Stimulated activated naive B cell treated with anti-CD40 and anti-IgM and Interleukin-4, amounts not matched to agents 10 μg/mL and 1 μg/mL and 100 μg/mL, for 72 hours (primary cell): ENCODE data around the gene JAKMIP1.
A peak's percentile ranks its signal among the peaks of the same experiment; 100 is the strongest.

Source experiments
- ATAC-seq, 2 donors: fragments of 150-1000 bp; cut with Tn5 transposase; replicated peaks; 2 replicates each; pipeline ENCODE4 v1.10.0; 2021; ENCODE audit warnings: moderate library complexity in 1 of 2
- DNase-seq: peaks from one replicate; pipeline ENCODE4 v3.0.0; 2021
- H3K27ac Mint-ChIP-seq: one replicate; pipeline ENCODE4 v1.8.0; 2022; ENCODE audit warnings: mild to moderate bottlenecking, mixed read lengths
- H3K27me3 Mint-ChIP-seq, 2 donors: one replicate each; pipeline ENCODE4 v1.8.0; 2022; ENCODE audit warnings: mixed read lengths in 2 of 2
- H3K36me3 Mint-ChIP-seq, 2 donors: one replicate each; pipeline ENCODE4 v1.8.0; 2022; ENCODE audit warnings: mixed read lengths in 2 of 2, mild to moderate bottlenecking in 1 of 2
- H3K4me1 Mint-ChIP-seq, 2 donors: one replicate each; pipeline ENCODE4 v1.8.0; 2022; ENCODE audit warnings: mixed read lengths in 2 of 2, mild to moderate bottlenecking in 1 of 2
- H3K4me3 Mint-ChIP-seq, 2 donors: one replicate each; pipeline ENCODE4 v1.8.0; 2022; ENCODE audit warnings: mild to moderate bottlenecking in 2 of 2, mixed read lengths in 2 of 2, moderate library complexity in 1 of 2
- H3K9me3 Mint-ChIP-seq, 2 donors: one replicate each; pipeline ENCODE4 v1.8.0; 2022; ENCODE audit warnings: mixed read lengths in 2 of 2, mild to moderate bottlenecking in 1 of 2

JAKMIP1 gene

DNA sequence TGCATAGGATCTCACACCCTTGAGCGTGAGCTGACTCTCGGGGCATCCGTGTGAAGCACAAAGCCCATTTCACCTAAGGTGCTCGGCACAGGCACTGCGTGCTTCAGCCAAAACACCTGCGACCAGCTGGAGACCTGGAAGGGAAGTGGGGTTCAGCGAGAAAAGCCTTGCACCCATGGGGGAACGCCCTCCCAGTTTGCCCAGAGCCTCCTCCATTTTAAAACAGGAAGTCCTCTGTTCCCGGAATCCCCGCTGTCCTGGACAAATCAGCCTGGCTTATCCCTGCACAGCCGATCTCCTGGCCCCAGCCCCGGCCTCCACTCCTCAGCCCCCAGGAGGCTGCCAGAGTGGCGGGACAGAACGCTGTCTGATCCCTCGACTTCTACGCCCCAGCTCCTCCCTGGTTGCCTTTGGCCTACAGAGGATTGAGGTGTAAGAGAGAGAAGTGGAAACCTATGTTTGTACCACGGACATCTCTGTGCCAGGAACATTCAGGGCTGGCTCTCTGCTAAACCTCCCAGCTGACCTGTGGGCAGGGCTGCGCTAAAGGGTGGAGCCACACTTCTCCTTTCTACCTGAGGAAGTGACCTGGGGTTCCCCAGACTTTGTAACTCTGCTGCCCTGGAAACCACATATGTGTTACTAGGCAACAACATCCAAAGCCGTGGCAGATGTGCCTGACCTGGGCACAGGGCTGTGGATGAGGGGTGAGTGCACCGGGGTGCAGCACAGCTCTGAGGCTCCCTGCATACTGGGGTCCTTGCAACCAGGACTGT is 178.3 kb downstream of the JAKMIP1 start:
- H3K9me3 Mint-ChIP-seq = no peaks in the 10 kb centered on the region
- no peaks in the 10 kb centered on the region for H3K4me1 Mint-ChIP-seq
- H3K4me3 Mint-ChIP-seq = no peak overlapping the region
- no peaks in the 10 kb centered on the region for H3K36me3 Mint-ChIP-seq
- peak; percentile 33 to 71 for ATAC-seq
- H3K27ac Mint-ChIP-seq = no peak overlapping the region
- H3K27me3 Mint-ChIP-seq = peaks cover 18 to 21% of the 10 kb centered on the region in 2 donors
- DNase-seq = no peak

DNA sequence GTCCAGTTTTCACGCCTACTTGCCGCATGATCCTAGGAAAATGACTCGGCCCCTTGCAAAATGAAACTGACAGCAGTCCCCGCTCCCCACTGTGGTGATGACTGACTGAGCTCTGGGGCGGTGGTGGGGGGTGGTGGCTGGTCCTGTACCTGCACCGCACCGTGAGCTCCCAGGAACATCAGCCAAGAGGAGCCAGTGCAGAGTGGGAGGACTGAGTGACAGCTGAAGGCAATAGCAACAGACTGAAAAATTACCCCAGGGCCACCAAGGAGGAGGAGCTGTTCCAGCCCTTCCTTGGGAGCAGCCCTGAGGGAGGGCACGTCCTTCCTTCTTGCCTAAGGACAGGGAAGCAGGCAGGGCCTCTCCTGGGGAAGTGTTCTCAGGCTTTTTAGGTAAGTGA is 179.7 kb downstream of the JAKMIP1 start:
- Mint-ChIP-seq H3K9me3 (no peaks in the 10 kb centered on the region), H3K4me3 (no peak overlapping the region), H3K36me3 (no peaks in the 10 kb centered on the region), H3K4me1 (no peaks in the 10 kb centered on the region), H3K27me3 (peaks cover 18 to 20% of the 10 kb centered on the region in 2 donors), H3K27ac (no peak overlapping the region)
- ATAC-seq (no peak), DNase-seq (no peak)

DNA sequence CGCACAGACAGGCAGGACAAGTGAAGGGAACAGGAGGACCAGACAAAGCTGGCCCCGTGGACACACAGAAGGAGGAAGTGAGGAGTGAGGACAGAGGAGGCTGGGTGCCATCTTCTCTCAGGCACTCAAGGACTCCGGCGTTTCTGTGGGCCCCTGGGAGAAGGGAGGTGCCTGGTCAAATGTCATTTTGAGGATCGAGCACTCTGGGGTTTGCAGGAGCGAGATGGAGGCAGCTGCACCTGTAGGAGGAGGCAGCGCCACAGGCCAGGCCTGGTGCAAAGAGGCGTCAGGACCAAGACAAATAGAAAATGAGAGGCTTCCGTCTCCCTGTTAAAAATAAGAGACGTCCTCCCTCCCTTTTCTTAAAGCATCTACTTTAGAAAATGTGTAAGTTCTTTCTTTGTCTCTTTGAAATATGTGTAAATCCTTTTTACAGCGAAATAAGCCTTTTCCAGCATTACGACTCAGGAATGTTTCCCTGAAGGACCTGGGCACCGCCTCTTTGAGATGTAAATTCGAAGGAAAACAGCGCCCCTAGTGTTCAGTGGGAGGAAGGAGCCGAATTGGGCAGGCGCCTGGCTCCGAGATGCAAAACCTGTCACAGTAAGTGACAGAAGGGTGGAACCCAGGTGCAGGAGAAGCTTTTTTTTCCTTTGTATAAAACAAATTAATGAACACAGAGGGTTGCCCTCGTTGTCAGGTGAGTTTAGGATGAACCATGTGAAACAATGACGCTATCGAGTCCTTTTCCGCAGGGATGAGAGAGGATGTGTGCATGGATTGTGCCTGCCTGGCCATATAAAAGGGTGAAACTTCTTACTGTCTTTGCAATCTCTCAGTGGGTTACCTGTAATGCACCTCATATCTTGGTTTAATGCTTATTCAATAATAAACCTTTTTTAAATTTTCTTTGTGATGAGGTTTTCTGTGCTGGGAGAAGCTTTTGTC is 180.8 kb downstream of the JAKMIP1 start:
- H3K36me3 Mint-ChIP-seq = no peaks in the 10 kb centered on the region
- ATAC-seq (peak; percentile 54 to 65), DNase-seq (no peak)
- H3K4me1 Mint-ChIP-seq = no peaks in the 10 kb centered on the region
- H3K9me3 Mint-ChIP-seq = no peaks in the 10 kb centered on the region
- H3K27ac Mint-ChIP-seq = no peak overlapping the region
- peaks cover 18 to 19% of the 10 kb centered on the region in 2 donors for H3K27me3 Mint-ChIP-seq
- H3K4me3 Mint-ChIP-seq = no peak overlapping the region

DNA sequence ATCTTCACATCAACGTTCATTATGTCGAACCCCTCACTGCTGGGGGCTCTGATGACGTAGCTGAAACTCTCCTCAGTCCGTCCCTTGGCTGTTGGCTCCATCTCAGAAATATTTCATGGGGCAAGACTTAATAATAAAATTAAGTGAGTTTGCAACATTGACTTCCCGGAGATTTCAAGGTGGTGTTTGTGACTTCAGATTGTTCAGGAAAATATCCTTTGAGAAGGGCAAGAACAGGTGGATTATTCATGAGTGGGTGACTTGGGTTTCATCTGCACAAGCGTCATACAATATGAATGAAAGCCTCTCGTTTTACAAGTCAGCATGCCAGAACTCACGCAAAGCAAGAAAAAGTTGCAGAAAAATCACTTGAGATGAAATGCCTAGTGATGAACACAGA is 182.0 kb downstream of the JAKMIP1 start, which contains the start of gene C4orf50:
Gene C4orf50, minus strand, starts transcription at position 101 of the 400 bp plus-strand sequence.
- Mint-ChIP-seq H3K9me3 (no peaks in the 10 kb centered on the region), H3K4me3 (no peak within 1 kb of the TSS), H3K27ac (no peak within 1 kb of the TSS), H3K27me3 (peaks cover 13 to 18% of the 10 kb centered on the region in 2 donors), H3K36me3 (no peaks in the 10 kb centered on the region), H3K4me1 (no peaks in the 10 kb centered on the region)
- no peak for ATAC-seq
- DNase-seq = no peak

DNA sequence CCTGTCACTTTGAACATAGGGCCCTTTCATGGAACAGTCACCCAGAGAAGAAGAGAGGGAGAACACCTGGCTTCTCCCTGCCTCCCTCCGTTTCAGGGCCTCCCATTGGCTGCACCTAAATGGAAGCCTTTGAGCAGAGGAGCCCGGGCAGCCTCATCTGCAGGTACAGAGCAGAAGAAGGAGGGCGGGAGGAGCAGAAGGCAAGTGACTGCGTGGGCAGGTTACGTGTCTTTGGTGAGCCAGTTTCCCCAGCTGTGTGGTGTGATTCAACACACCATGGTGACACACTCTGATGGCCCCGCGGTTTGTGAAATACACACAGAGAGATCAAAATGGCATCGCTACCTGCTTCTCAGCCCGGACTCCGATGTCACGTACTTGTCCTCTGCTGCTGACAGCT is 182.5 kb downstream of the JAKMIP1 start:
- Mint-ChIP-seq H3K4me3 (no peak overlapping the region), H3K4me1 (no peaks in the 10 kb centered on the region), H3K27ac (no peak overlapping the region), H3K9me3 (no peaks in the 10 kb centered on the region), H3K36me3 (no peaks in the 10 kb centered on the region), H3K27me3 (peaks cover 13 to 18% of the 10 kb centered on the region in 2 donors)
- ATAC-seq (no peak), DNase-seq (no peak)

DNA sequence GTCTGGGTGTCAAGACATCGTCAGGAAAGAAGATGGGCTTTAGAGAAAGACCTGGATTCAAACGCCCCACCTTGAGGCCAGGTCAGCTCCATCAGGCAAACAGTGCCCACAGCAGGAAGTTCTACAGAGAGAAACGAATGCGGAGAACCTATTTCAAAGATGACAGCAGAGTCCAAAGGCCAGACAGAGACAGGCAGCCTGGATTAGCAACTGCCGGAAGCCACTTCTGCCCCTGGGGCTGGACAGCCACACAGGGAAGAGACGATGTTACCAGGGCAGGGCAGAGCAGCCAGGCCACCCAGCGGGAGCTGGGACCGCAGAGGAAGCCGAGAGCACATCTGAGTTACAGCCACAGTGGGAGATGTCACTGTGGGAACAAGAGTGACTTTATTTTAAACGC is 183.3 kb downstream of the JAKMIP1 start:
- no peak for DNase-seq
- no peak overlapping the region for H3K27ac Mint-ChIP-seq
- peaks cover 13 to 18% of the 10 kb centered on the region in 2 donors for H3K27me3 Mint-ChIP-seq
- no peaks in the 10 kb centered on the region for H3K9me3 Mint-ChIP-seq
- no peak for ATAC-seq
- H3K4me3 Mint-ChIP-seq = no peak overlapping the region
- H3K4me1 Mint-ChIP-seq = no peaks in the 10 kb centered on the region
- H3K36me3 Mint-ChIP-seq = no peaks in the 10 kb centered on the region

DNA sequence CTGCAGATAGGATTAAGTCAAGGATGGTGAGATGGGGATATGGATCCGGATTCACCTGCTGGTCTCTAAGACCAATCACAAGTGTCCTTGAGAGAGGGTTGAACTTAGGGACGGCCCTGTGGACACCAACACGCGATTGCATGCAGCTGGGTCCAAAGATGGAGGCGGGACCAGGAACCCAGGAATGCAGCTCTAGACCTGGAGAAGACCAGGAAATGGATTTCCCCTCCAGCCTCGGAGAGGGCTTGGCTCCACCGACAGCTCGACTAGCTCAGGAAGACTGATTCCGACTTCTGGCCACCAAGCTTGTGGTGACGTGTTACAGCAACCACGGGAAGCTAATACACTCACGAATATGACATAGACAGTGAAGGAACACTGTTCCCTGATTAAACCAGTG is 186.8 kb downstream of the JAKMIP1 start:
- Mint-ChIP-seq H3K27ac (no peak overlapping the region), H3K4me1 (peaks cover 0 to 7% of the 10 kb centered on the region in 2 donors), H3K9me3 (no peaks in the 10 kb centered on the region), H3K36me3 (no peaks in the 10 kb centered on the region), H3K27me3 (peaks cover 29 to 30% of the 10 kb centered on the region in 2 donors), H3K4me3 (no peak overlapping the region)
- DNase-seq = no peak
- ATAC-seq = no peak

DNA sequence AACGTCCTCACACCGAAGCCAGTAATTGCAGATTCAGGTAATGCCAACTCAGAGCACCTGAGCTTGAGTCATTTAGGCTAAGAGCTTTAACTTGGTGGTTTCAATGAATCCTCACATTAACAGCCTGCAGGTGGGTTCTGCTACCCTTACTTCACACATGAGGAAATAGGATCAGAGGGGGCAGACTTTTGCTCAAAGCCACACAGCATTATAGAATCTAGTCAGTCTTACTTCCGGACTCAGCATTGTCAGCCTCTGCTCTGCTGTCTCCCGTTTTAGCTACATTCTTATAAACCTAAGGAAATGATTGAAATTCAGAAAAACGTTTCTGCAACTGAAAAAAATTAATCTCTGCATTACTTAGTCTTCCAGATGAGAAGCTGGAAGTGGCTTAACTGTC is 188.1 kb downstream of the JAKMIP1 start:
- H3K27me3 Mint-ChIP-seq = peaks cover 37 to 38% of the 10 kb centered on the region in 2 donors
- H3K9me3 Mint-ChIP-seq = no peaks in the 10 kb centered on the region
- H3K36me3 Mint-ChIP-seq = no peaks in the 10 kb centered on the region
- no peak for ATAC-seq
- no peak overlapping the region for H3K4me3 Mint-ChIP-seq
- H3K27ac Mint-ChIP-seq = no peak overlapping the region
- peaks cover 0 to 7% of the 10 kb centered on the region in 2 donors for H3K4me1 Mint-ChIP-seq
- no peak for DNase-seq

DNA sequence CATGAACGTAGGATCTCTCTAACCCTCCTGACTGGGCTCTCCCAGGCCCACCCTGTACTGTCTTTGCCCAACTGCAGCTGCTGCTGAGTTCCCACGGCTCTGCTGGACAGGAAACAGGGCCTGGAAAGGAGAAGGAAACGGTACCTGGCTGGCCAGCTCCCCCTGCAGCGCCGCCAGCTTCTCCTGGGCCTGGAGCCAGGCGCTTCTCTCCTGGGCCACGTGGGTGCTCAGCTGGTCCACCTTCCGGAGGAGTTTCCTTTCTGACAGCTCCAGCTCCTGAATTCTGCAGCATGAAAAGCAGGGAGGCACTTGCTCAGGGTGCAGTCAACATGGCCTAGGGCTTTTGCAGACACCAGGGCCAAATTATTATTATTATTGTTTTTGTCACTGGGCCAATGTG is 188.7 kb downstream of the JAKMIP1 start:
- H3K36me3 Mint-ChIP-seq = no peaks in the 10 kb centered on the region
- DNase-seq (no peak), ATAC-seq (no peak)
- H3K27me3 Mint-ChIP-seq = peaks cover 41 to 43% of the 10 kb centered on the region in 2 donors
- H3K27ac Mint-ChIP-seq = no peak overlapping the region
- H3K9me3 Mint-ChIP-seq = no peaks in the 10 kb centered on the region
- no peak overlapping the region for H3K4me3 Mint-ChIP-seq
- peaks cover 0 to 7% of the 10 kb centered on the region in 2 donors for H3K4me1 Mint-ChIP-seq

DNA sequence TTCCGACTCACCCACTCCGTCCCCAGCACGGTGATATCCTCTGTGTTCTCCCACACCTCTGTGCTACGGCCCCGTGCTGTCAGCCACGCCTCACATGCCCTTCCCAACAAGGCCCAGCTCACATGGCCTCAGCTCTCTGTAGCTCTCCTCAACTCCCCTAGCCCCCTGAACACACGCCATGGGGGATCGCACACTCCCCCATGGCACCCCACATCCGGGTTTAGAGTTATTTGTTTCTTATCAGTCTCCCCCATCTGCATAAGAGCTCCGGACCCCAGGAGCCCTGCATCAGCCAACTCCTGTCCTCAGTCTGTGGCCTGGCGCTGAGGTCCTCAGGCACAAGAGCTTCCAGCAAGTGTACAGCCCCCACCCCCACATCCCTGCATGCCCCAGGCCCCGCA is 189.1 kb downstream of the JAKMIP1 start:
- no peaks in the 10 kb centered on the region for H3K9me3 Mint-ChIP-seq
- DNase-seq (no peak), ATAC-seq (peak; percentile 21 to 22)
- H3K27me3 Mint-ChIP-seq = peaks cover 44 to 47% of the 10 kb centered on the region in 2 donors
- H3K27ac Mint-ChIP-seq = no peak overlapping the region
- no peak overlapping the region for H3K4me3 Mint-ChIP-seq
- H3K4me1 Mint-ChIP-seq = peaks cover 0 to 7% of the 10 kb centered on the region in 2 donors
- no peaks in the 10 kb centered on the region for H3K36me3 Mint-ChIP-seq

DNA sequence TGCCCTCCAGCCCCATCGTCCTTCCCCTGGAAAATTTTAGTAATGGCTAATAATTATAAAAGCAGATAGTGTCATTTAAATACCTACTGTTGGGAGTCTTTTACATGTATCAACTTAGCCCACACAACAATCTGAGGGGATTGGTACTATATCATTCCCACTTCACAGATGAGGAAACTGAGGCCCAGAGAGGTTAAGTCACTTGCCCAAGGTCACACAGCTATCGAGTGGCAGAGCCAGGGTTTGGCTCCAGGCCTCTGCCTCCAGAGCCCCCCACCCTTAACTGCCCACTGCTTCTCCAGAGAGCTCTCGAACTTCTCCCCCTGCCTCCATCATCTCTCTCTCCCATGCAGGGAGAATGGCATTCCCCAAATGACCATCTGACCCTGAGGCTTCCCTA is 189.6 kb downstream of the JAKMIP1 start:
- Mint-ChIP-seq H3K36me3 (no peaks in the 10 kb centered on the region), H3K4me1 (peaks cover 0 to 7% of the 10 kb centered on the region in 2 donors), H3K27me3 (peaks cover 44 to 47% of the 10 kb centered on the region in 2 donors), H3K27ac (no peak overlapping the region), H3K9me3 (no peaks in the 10 kb centered on the region), H3K4me3 (no peak overlapping the region)
- no peak for ATAC-seq
- no peak for DNase-seq

DNA sequence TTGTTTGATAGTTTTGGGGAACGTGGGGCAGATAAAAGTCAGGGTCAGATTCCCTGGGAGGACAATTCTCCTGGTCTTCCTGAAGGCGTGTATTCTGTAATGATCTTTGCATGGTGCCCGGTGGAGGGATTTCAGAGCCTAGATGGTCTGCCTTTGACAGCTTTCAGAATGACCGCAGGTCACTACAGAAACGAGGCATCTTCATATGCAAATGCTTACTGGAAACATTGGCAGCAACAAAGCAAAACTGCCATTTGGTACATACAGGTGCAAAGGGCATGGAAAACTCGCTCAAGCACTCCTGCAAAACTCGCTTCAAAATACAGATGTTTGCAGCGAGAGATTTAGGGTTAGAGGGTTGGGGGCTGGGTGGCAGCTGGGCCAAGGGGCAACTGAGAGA is 190.9 kb downstream of the JAKMIP1 start:
- no peak for DNase-seq
- Mint-ChIP-seq H3K9me3 (no peaks in the 10 kb centered on the region), H3K4me3 (no peak overlapping the region), H3K4me1 (peaks cover 0 to 7% of the 10 kb centered on the region in 2 donors), H3K36me3 (no peaks in the 10 kb centered on the region), H3K27ac (no peak overlapping the region), H3K27me3 (peaks cover 40 to 47% of the 10 kb centered on the region in 2 donors)
- ATAC-seq = no peak

DNA sequence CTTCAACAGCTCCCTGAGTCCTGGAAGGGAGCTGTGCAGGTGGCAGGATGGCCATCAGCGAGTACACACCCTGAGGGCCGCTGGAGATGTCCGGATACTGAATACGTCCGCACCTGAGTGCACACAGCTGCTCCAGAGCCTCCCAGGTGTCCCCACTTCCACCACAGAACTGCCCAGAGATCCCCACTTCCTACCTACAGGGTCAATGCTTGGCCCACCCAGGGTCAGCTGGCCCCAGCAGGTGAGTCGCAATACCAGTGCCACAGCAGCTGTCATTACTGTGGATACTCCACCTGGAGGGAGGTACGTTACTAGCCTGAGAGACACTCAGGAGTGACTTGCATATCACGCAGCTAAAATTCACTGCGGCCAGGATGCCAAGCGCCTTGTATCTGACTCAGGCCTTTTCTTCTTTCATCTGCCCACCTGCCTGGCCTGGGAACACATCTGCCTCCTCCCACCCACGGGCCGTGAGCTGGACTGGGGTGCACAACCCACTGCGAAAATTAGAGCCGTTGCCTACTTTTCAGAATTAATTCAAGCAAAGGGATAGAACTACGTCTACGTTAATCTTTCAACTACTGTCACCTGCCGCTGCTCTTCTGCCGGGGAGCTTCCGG is 191.5 kb downstream of the JAKMIP1 start:
- DNase-seq = no peak
- H3K27me3 Mint-ChIP-seq = peaks cover 40 to 47% of the 10 kb centered on the region in 2 donors
- no peak overlapping the region for H3K27ac Mint-ChIP-seq
- H3K36me3 Mint-ChIP-seq = no peaks in the 10 kb centered on the region
- peaks cover 0 to 7% of the 10 kb centered on the region in 2 donors for H3K4me1 Mint-ChIP-seq
- no peak overlapping the region for H3K4me3 Mint-ChIP-seq
- ATAC-seq = no peak
- no peaks in the 10 kb centered on the region for H3K9me3 Mint-ChIP-seq

DNA sequence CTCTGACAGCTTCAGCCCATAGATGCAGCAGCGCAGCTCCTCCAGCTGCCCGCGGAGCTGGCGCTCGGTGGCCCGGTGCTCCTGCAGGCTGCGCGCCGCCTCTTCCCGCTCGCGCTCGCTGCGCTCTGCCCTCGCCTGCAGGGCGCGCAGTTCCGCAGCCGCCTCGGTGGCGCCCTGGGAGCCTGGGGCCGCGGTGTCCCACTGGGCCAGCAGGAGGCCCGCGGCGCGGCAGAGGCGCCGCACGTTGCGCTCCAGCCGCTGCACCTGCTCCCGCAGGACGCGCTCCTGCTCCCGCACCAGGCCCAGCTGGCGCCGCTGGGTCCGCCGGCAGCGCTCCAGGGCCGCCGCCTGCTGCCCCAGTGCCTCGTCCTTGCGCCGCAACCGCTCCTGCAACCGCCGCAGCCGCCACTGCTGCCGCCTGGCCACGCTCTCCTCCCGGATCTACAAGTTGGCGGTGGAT is 192.2 kb downstream of the JAKMIP1 start:
- H3K4me3 Mint-ChIP-seq = no peak overlapping the region
- no peaks in the 10 kb centered on the region for H3K36me3 Mint-ChIP-seq
- ATAC-seq (no peak), DNase-seq (no peak)
- H3K4me1 Mint-ChIP-seq = peaks cover 0 to 7% of the 10 kb centered on the region in 2 donors
- no peaks in the 10 kb centered on the region for H3K9me3 Mint-ChIP-seq
- H3K27me3 Mint-ChIP-seq = peaks cover 40 to 47% of the 10 kb centered on the region in 2 donors
- H3K27ac Mint-ChIP-seq = no peak overlapping the region
